OCI-LY3 (cell line): ENCODE data around the gene CAMTA1.

ENCODE experiments used
- H2AFZ ChIP-seq: fragments of 200-600, 300-600 bp; shearing (Covaris generic); 2 replicates; pipeline ENCODE4 v1.6.0; 2014; ENCODE audit warnings: antibody characterized with exemption, low read depth, low read length
- H3K27ac ChIP-seq: fragments of 200-600, 300-600 bp; sonication (generic); 2 replicates; pipeline ENCODE4 v1.5.1; 2014; ENCODE audit warnings: mild to moderate bottlenecking, low read length, moderate library complexity, mixed read lengths
- H3K27me3 ChIP-seq: fragments of 200-600, 300-600 bp; sonication (generic); 2 replicates; pipeline ENCODE4 v1.6.1; 2014; ENCODE audit warnings: low read depth, low read length, mixed read lengths
- H3K36me3 ChIP-seq: fragments of 200-600, 300-600 bp; sonication (generic); replicated peaks from 2 replicates; pipeline ENCODE3; 2014; ENCODE audit warnings: low read depth, low read length, mixed read lengths
- H3K4me1 ChIP-seq: fragments of 300-600, 200-600 bp; sonication (generic); 2 replicates; pipeline ENCODE4 v1.6.1; 2014; ENCODE audit warnings: low read length, mixed read lengths
- H3K4me2 ChIP-seq: fragments of 200-600, 300-600 bp; sonication (generic); 2 replicates; pipeline ENCODE4 v1.6.1; 2014; ENCODE audit warnings: low read length, mixed read lengths
- H3K4me3 ChIP-seq: fragments of 300-600, 200-600 bp; sonication (generic); 2 replicates; pipeline ENCODE4 v1.5.1; 2014; ENCODE audit warnings: antibody characterized with exemption, mild to moderate bottlenecking, low read length, moderate library complexity
- H3K79me2 ChIP-seq: fragments of 300-600, 200-600 bp; shearing (Covaris generic); 2 replicates; pipeline ENCODE4 v1.6.1; 2014; ENCODE audit warnings: mild to moderate bottlenecking, low read length, mixed read lengths
- H3K9ac ChIP-seq: fragments of 300-600, 200-600 bp; shearing (Covaris generic); 2 replicates; pipeline ENCODE4 v1.6.0; 2014; ENCODE audit warnings: mild to moderate bottlenecking, low read length, moderate library complexity
- H3K9me3 ChIP-seq: fragments of 200-600, 300-600 bp; shearing (Covaris generic); 2 replicates; pipeline ENCODE4 v1.6.1; 2014; ENCODE audit warnings: low read length, mixed read lengths; ENCODE audit not compliant: insufficient read depth
- H4K20me1 ChIP-seq: fragments of 200-600, 300-600 bp; sonication (generic); 2 replicates; pipeline ENCODE4 v1.6.1; 2016; ENCODE audit warnings: low read length, mixed read lengths; ENCODE audit not compliant: insufficient read depth
- EZH2phosphoT487 ChIP-seq: fragments of 200-600 bp; shearing (Covaris generic); IDR thresholded peaks from 2 replicates; pipeline ENCODE4 v1.6.1; 2018; ENCODE audit warnings: antibody characterized with exemption, mixed run types, low read depth
- TF ChIP-seq, protein P1 (sequence below): fragments of 200-600, 300-600 bp; sonication (generic); IDR thresholded peaks from 2 replicates; pipeline ENCODE4 v1.5.1; 2014; ENCODE audit warnings: antibody characterized with exemption, low read length, low read depth

Gene CAMTA1

GRCh38 chr1:7778133-7778628 is 992.9 kb downstream of the CAMTA1 start:
- Histone ChIP-seq H3K4me1 (peaks cover 4% of the 10 kb centered on the region; the same call in 1 of the 2 replicates), H2AFZ (no peak overlapping the region), H3K4me3 (no peak overlapping the region), H3K9ac (no peak overlapping the region), H3K27me3 (no peaks in the 10 kb centered on the region), H3K27ac (no peak overlapping the region), H3K4me2 (no peak overlapping the region), H3K9me3 (no peaks in the 10 kb centered on the region), H4K20me1 (no peaks in the 10 kb centered on the region), H3K36me3 (peaks cover 10% of the 10 kb centered on the region), H3K79me2 (peaks cover 10% of the 10 kb centered on the region; the same call in 1 of the 2 replicates)
- TF ChIP-seq, protein P1, sequence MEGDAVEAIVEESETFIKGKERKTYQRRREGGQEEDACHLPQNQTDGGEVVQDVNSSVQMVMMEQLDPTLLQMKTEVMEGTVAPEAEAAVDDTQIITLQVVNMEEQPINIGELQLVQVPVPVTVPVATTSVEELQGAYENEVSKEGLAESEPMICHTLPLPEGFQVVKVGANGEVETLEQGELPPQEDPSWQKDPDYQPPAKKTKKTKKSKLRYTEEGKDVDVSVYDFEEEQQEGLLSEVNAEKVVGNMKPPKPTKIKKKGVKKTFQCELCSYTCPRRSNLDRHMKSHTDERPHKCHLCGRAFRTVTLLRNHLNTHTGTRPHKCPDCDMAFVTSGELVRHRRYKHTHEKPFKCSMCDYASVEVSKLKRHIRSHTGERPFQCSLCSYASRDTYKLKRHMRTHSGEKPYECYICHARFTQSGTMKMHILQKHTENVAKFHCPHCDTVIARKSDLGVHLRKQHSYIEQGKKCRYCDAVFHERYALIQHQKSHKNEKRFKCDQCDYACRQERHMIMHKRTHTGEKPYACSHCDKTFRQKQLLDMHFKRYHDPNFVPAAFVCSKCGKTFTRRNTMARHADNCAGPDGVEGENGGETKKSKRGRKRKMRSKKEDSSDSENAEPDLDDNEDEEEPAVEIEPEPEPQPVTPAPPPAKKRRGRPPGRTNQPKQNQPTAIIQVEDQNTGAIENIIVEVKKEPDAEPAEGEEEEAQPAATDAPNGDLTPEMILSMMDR = no peak
- TF ChIP-seq EZH2phosphoT487 = no peak

DNA sequence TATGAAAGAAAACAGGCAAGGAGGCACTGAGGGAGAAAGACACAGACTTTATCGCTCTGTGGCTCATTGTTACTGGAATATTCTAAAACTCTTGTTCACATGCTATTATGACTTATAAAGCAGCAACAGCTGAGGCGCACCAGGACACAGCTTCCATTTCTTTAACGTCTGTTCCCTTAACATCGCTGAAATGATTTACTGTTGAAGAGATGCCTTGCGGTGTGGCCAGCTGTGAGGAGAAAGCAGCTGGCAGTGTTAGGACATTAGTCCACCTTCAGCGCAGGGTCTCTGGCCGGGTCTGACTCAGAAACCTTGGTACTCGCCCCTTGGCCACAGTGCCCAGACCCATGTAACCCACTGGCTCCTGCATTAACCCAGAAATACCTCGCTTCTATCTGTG is 995.7 kb downstream of the CAMTA1 start:
- TF ChIP-seq EZH2phosphoT487 = no peak
- TF ChIP-seq, protein P1 = no peak
- Histone ChIP-seq H3K36me3 (peaks cover 5% of the 10 kb centered on the region), H3K9me3 (no peaks in the 10 kb centered on the region), H3K27me3 (no peaks in the 10 kb centered on the region), H3K79me2 (no peaks in the 10 kb centered on the region), H3K27ac (no peak overlapping the region), H4K20me1 (no peaks in the 10 kb centered on the region), H3K4me1 (peaks cover 4% of the 10 kb centered on the region; the same call in 1 of the 2 replicates), H3K9ac (no peak overlapping the region), H2AFZ (no peak overlapping the region), H3K4me2 (no peak overlapping the region), H3K4me3 (no peak overlapping the region)

DNA sequence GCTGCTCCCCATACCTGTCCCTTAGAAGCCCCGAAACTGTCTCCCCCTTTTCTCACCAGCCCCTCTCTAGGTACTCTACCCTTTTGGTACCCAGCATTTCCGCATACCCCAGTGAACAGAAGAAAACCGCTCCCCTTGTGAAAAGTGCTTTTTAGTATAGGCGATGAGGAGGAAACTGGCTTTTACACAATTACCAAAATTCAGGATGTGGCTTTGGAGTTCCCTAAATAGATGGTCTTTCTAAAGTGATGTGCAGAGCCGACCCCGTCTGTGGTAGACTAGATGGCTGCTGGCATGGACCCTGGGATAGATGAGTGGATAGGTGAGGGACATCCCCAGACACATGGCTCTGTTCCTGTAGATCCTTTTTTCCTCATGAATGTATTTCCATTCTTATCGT is 996.2 kb downstream of the CAMTA1 start:
- H3K9ac ChIP-seq = no peak overlapping the region
- no peak overlapping the region for H3K4me3 ChIP-seq
- H3K9me3 ChIP-seq = no peaks in the 10 kb centered on the region
- H3K27me3 ChIP-seq = no peaks in the 10 kb centered on the region
- peaks cover 4% of the 10 kb centered on the region; the same call in 1 of the 2 replicates for H3K4me1 ChIP-seq
- H2AFZ ChIP-seq = no peak overlapping the region
- no peaks in the 10 kb centered on the region for H3K79me2 ChIP-seq
- H3K36me3 ChIP-seq = peaks cover 5% of the 10 kb centered on the region
- no peak overlapping the region for H3K27ac ChIP-seq
- no peaks in the 10 kb centered on the region for H4K20me1 ChIP-seq
- TF ChIP-seq, protein P1 = no peak
- TF ChIP-seq EZH2phosphoT487 = no peak
- H3K4me2 ChIP-seq = no peak overlapping the region

GRCh38 chr1:7781923-7782495 is 996.8 kb downstream of the CAMTA1 start:
- no peak overlapping the region for H3K27ac ChIP-seq
- no peak overlapping the region for H3K4me2 ChIP-seq
- no peak for TF ChIP-seq EZH2phosphoT487
- TF ChIP-seq, protein P1 = no peak
- peaks cover 4% of the 10 kb centered on the region; the same call in 1 of the 2 replicates for H3K4me1 ChIP-seq
- H3K36me3 ChIP-seq = peaks cover 5% of the 10 kb centered on the region
- H3K9ac ChIP-seq = no peak overlapping the region
- H3K9me3 ChIP-seq = no peaks in the 10 kb centered on the region
- H3K79me2 ChIP-seq = no peaks in the 10 kb centered on the region
- no peaks in the 10 kb centered on the region for H3K27me3 ChIP-seq
- H3K4me3 ChIP-seq = no peak overlapping the region
- no peaks in the 10 kb centered on the region for H4K20me1 ChIP-seq
- H2AFZ ChIP-seq = no peak overlapping the region
